Measurements from ENCODE around the gene RHBDL2. TPM values are rescaled to one million over a fixed set of nuclear protein-coding genes. Genes with fewer than 3 reads are reported as not detected.
"Not testable (repeated sequence)": the region's sequence is repeated elsewhere in the genome, so short reads cannot be mapped to it uniquely, and the experiment has no call there.

RHBDL2 gene
- polyA plus RNA-seq, 1 donor, result 0.76 TPM

DNA sequence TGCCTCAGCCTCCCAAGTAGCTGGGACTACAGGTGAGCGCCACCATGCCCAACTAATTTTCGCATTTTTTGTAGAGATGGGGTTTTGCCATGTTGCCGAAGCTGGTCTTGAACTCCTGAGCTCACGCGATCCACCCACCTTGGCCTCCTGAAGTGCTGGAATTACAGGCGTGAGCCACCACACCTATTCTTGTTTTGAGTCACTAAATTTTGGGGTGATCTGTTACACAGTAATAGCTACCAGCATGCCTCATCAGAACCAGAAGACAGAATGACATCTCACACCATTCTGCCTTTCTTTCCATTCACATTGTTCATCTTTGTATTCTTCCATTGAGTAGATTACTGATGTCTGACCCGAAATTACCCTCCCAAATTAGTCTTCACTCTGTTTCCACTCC lies 9.1 kb downstream of the RHBDL2 start:
- no peak for DNase-seq

GRCh38 chr1:38929476-38929875 lies 12.2 kb downstream of the RHBDL2 start:
- DNase-seq, result no peak

DNA sequence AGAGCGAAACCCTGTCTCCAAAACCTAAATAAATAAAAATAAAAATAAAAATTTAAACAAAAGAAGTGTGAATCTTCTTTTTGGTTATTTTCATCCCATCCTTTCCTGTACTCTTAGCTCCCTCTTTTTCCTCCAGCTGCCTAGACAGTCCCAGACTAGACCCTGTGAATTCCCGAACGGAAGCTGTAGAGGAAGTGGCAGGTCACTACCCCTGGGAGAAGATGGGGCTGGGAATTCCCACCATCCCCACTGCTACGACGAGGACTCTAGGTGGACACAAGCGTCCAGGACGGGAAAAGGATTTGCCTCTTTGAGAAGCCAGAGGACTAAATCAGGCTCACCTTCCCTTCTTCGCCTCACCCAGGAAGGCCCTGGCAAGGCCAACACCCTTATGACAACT lies 12.6 kb downstream of the RHBDL2 start:
- DNase-seq, result no peak

DNA sequence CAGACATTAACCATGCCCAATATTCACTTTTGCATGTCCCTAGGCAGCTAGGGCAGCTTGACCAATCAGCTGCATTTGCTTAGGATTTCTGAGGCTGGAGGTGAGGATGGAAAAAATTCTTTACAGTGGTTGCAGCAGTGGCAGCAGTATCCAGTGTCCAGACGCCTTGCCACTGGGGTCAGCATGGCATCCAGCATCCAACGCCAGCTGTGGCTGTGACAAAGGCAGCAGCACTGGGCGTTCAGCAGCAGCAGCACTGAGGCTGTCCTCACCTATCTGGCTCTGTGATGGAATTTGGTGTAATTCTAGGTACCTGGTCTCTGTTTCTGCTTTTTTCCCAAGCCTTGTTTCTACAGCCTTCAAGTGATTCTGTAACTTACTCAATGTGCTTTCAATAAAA lies 15.5 kb downstream of the RHBDL2 start:
- DNase-seq, result no peak

- DNase-seq, result no peak
These were observed 16.2 kb downstream of the RHBDL2 start for GRCh38 chr1:38925391-38925790.

GRCh38 chr1:38923607-38924006 lies 18.0 kb downstream of the RHBDL2 start:
- DNase-seq, result no peak

GRCh38 chr1:38919130-38919529 lies 22.5 kb downstream of the RHBDL2 start:
- no peak for DNase-seq

- DNase-seq, result no peak
These were observed 23.1 kb downstream of the RHBDL2 start for GRCh38 chr1:38918568-38918967.

- DNase-seq, result no peak
These were observed 23.9 kb downstream of the RHBDL2 start for GRCh38 chr1:38917772-38918171.

GRCh38 chr1:38917337-38917736 lies 24.3 kb downstream of the RHBDL2 start:
- no peak for DNase-seq

GRCh38 chr1:38915352-38915948 lies 26.2 kb downstream of the RHBDL2 start:
- no peak for DNase-seq

GRCh38 chr1:38914908-38915307 lies 26.7 kb downstream of the RHBDL2 start:
- not testable (repeated sequence) for DNase-seq

GRCh38 chr1:38908821-38909220 lies 32.8 kb downstream of the RHBDL2 start:
- DNase-seq, result no peak

- no peak for DNase-seq
These were observed 35.6 kb downstream of the RHBDL2 start for GRCh38 chr1:38905985-38906384.

GRCh38 chr1:38899560-38899959 lies 42.1 kb downstream of the RHBDL2 start:
- no peak for DNase-seq

- DNase-seq, result no peak
These were observed 42.9 kb downstream of the RHBDL2 start for GRCh38 chr1:38898653-38899230.

GRCh38 chr1:38896169-38896568 lies 45.5 kb downstream of the RHBDL2 start:
- DNase-seq, result no peak

- DNase-seq, result no peak
These were observed 48.7 kb downstream of the RHBDL2 start for GRCh38 chr1:38892976-38893375.

- no peak for DNase-seq
These were observed 49.9 kb downstream of the RHBDL2 start for GRCh38 chr1:38891753-38892152.

- no peak for DNase-seq
These were observed 52.0 kb downstream of the RHBDL2 start for GRCh38 chr1:38889589-38889988.

GRCh38 chr1:38888423-38889333 lies 53.0 kb downstream of the RHBDL2 start:
- DNase-seq, result no peak

DNA sequence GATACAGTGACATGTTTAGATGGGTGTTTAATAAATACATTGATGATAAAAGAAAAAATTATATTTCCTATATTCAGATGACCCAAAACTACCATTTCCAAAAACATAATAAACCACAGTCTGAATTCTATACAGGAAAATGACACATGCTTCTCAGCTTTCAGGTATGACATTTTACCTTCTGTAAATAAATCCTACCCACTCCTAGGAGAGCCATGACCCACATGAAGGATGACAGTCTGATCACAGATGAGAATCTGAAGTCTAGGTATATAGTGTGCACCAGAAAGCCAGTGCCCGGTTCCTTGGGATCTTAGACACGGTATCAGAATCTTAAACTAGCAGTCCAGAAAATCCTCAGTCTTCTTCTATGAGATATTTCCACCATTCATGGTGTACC lies 56.5 kb downstream of the RHBDL2 start:
- no peak for DNase-seq

DNA sequence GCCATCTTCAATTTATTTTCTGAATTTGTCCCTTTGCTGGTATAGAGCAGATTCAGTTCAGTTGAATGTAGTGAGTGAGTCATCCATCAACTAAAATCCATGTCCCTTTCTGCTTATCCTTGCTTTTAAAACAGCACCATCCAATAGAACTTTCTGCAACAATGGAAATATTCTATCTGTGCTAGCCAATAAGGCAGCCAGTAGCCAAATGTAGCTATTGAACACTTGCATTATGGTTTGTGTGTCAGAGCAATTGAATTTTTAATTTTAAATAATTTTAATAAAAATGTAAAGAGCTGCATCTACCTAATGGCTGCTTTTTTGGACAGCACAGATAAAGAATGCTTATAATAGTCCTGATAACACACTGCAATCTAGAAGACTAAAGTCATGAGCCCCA lies 60.1 kb downstream of the RHBDL2 start, which contains the start of gene GJA9:
Gene GJA9, minus strand, starts transcription at position 101 of the 400 bp plus-strand sequence. CDS start 5,489 bp downstream, outside the sequence.
- no peak for DNase-seq

DNA sequence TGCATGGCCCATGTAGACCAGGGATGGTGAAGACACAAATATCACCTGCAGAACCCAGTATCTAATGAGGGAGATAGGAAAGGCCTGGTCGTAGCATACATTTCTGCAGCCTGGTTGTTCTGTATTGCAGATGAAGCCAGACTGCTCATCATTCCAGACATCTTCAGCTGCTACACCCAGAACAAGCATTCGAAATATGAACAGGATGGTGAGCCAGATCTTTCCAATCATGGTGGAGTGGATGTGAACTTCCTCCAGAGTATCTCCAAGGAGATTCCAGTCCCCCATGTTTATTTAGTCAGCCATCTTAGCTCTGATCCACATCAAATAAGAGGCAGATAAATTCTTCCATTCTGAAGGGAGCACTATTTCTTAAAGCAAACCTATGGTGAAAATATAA lies 65.8 kb downstream of the RHBDL2 start:
- DNase-seq, result no peak
